ENCODE data around the gene OSGEPL1. TPM values are rescaled to one million over a fixed set of nuclear protein-coding genes. Genes with fewer than 3 reads are reported as not detected.

The OSGEPL1 gene
- total and polyA plus RNA-seq, 2 of the 4 experiments (the other 2 are of a cell fraction): 5.0 to 6.8 TPM

GRCh38 chr2:189751080-189751658, 11.4 kb downstream of the OSGEPL1 start:
- Histone ChIP-seq H4K20me1 (ENCODE audit: insufficient read depth, low read length) (no peaks in the 10 kb centered on the region), H3K9me3 (ENCODE audit: control insufficient read depth, insufficient read depth, low read length) (no peaks in the 10 kb centered on the region), H3K4ac (ENCODE audit: low read depth, low read length) (no peak overlapping the region), H4K91ac (ENCODE audit: insufficient read depth, low read depth, low read length) (no peak overlapping the region), H2BK20ac (ENCODE audit: low read depth, low read length) (no peak overlapping the region), H4K8ac (ENCODE audit: low read depth in 2 of 2, low read length in 2 of 2) (no peak overlapping the region), H2AK9ac (replicated peaks; ENCODE audit: low read depth, low read length, poor library complexity) (no peak overlapping the region), H2BK120ac (ENCODE audit: low read depth, low read length) (no peak overlapping the region), H3K4me1 (ENCODE audit: control insufficient read depth, insufficient read depth, low read length) (no peaks in the 10 kb centered on the region), H2BK5ac (ENCODE audit: low read depth, low read length, poor library complexity, severe bottlenecking) (no peak overlapping the region), H3K36me3 (ENCODE audit: control insufficient read depth, insufficient read depth, low read length) (peaks cover 5% of the 10 kb centered on the region), H3K4me3 (ENCODE audit: insufficient read depth, low read depth, low read length) (no peak overlapping the region), H3K18ac (ENCODE audit: low read depth, low read length) (no peak overlapping the region), H3K4me2 (ENCODE audit: low read depth, low read length) (no peak overlapping the region), H3K56ac (ENCODE audit: extremely low read depth, insufficient read depth, low read length) (no peak overlapping the region), H3K14ac (replicated peaks; ENCODE audit: low read depth, low read length) (no peak overlapping the region), H3K23ac (ENCODE audit: low read depth, low read length) (no peak overlapping the region), H3K27ac (ENCODE audit: insufficient read depth, low read length) (no peak overlapping the region), H2AFZ (replicated peaks; ENCODE audit: low read length, poor library complexity) (no peak overlapping the region), H4K5ac (ENCODE audit: low read depth, low read length) (no peak overlapping the region), H2AK5ac (ENCODE audit: low read depth, low read length) (no peak overlapping the region), H3K9ac (ENCODE audit: low read depth, low read length) (no peak overlapping the region), H3K27me3 (ENCODE audit: control insufficient read depth, insufficient read depth, low read length) (no peaks in the 10 kb centered on the region), H3K79me1 (ENCODE audit: low read depth in 1 of 2, low read length in 2 of 2) (no peaks in the 10 kb centered on the region), H3K9me1 (ENCODE audit: insufficient read depth, low read length) (no peaks in the 10 kb centered on the region), H2BK15ac (ENCODE audit: low read depth, low read length) (no peak overlapping the region)
- dilution Hi-C loops (cut with HindIII; ENCODE audit: low sequenced_read_pairs, unreplicated experiment): no loop called here
- no TSS peak for BruUV-seq (replicated peaks)
- ChIA-PET CTCF (interaction anchor here (0.9 to 2.0 kb wide), 3 partner anchors 12 to 55 kb away, joined by 3 to 6 read pairs (median 3); partner anchors contain the start of gene OSGEPL1), POLR2A (ENCODE audit: unreplicated experiment) (no interaction called here)
- no peak for TF ChIP-seq NFE2L2 (IDR thresholded peaks at IDR 0.05; ENCODE audit: low read depth, low read length)
- peak; percentile 66 for TF ChIP-seq SMC3 (IDR thresholded peaks at IDR 0.05; ENCODE audit: low read depth, low read length)
- peak; percentile 61 for TF ChIP-seq CTCF (conservative IDR thresholded peaks at IDR 0.05; ENCODE audit: low read depth, low read length)
- no peak for TF ChIP-seq USF2 (IDR thresholded peaks at IDR 0.05; ENCODE audit: low read depth, low read length)
- TF ChIP-seq RAD21 (IDR thresholded peaks at IDR 0.05; ENCODE audit: low read length): peak; percentile 49
- DNase-seq: peak; percentile 25
- intact Hi-C loops (cut with micrococcal nuclease): loop anchor here (1.0 kb wide), 1 partner anchor 319 kb away; no protein-coding TSS in a partner anchor
- in situ Hi-C loops (cut with MboI; ENCODE audit: low sequenced_read_pairs): no loop called here
- no CpG with 5 or more reads among the region's 10 CpGs for WGBS, 2 experiments (ENCODE audit: extremely low coverage in 2 of 2, insufficient read length in 1 of 2)
- ATAC-seq (ENCODE audit: low read depth): peak; percentile 80

Data from IMR-90 (cell line).